ENCODE data around the gene ZNHIT3.
A peak's percentile ranks its signal among the peaks of the same experiment; 100 is the strongest.

Gene ZNHIT3

DNA sequence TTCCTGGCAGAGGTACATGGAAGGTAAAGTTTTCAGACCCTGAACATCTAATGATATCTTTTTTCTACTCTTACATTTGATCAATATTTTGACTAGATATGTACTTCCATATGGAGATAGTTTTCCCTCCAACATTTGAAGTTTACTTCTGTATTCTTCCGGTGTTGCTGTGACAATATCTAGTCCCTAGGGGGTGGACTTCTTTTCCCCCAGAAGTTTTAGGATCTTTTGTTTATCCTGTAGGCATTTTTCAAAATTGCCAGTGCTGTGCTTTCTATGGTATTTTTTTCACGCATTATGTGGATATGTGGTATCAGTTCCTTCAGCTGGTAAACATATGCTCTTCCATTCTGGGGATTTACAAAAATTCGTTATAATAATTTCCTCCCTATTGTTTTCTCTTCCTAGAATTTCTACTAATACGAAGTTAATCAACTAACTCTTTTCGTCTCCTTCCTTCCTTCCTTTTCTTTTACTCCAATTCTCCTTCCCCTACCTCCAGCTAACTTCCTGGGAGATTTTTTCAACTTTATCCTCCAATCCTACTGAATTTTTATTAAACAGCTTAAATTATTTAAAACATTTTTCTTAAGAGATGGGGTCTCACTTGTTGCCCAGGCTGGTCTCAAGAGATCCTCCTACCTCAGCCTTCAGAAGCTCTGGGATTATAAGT is 26.1 kb upstream of the ZNHIT3 start:
- Histone ChIP-seq H3K27me3 (ENCODE audit: insufficient read depth, low read depth, severe bottlenecking) (no peaks in the 10 kb centered on the region), H3K27ac (no peak overlapping the region), H3K4me3 (ENCODE audit: low read depth, low read length) (no peak overlapping the region), H3K9me3 (ENCODE audit: severe bottlenecking) (no peaks in the 10 kb centered on the region), H3K36me3 (no peaks in the 10 kb centered on the region)
- no peak for DNase-seq
- TF ChIP-seq, protein P1, sequence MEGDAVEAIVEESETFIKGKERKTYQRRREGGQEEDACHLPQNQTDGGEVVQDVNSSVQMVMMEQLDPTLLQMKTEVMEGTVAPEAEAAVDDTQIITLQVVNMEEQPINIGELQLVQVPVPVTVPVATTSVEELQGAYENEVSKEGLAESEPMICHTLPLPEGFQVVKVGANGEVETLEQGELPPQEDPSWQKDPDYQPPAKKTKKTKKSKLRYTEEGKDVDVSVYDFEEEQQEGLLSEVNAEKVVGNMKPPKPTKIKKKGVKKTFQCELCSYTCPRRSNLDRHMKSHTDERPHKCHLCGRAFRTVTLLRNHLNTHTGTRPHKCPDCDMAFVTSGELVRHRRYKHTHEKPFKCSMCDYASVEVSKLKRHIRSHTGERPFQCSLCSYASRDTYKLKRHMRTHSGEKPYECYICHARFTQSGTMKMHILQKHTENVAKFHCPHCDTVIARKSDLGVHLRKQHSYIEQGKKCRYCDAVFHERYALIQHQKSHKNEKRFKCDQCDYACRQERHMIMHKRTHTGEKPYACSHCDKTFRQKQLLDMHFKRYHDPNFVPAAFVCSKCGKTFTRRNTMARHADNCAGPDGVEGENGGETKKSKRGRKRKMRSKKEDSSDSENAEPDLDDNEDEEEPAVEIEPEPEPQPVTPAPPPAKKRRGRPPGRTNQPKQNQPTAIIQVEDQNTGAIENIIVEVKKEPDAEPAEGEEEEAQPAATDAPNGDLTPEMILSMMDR (IDR thresholded peaks at IDR 0.05; ENCODE audit: low read depth, low read length) = no peak

DNA sequence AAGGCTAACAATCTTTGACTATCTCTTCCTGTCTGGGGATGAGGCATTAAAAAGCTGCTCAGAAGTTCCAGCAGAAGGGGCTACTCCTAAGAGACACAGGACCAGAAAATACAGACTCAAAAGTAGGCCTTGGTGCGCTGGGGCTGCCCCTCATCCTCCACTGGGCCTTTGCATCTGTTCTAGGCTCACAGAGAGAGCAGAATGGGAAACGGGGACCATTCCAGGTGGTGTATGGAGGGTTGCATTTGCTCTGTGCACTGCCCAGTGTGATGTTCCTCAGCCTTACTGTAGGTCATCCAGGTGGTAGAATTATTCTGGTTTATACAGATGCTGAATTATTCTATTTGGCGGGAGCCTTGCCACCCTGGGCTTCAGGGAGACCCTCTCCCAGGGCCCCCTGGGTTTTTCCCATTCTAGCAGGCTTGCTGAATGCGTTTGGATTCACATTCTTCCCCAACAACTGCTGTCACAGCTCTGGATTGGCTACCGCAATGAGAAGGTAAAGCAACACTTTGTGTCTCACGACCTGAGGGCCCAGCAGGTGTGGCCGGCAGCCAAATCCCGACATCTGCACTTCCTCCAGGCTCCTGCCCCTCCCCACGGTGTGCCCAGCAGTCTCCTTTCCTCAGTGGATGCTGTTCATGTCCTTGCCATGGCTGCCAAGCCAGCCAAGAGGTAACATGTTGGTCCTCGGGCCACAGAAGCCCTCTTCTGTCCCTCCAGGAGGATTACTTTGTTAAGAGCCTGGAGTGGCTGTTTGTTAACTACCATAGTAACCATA is 25.0 kb upstream of the ZNHIT3 start:
- DNase-seq = no peak
- TF ChIP-seq, protein P1 (IDR thresholded peaks at IDR 0.05; ENCODE audit: low read depth, low read length) = no peak

DNA sequence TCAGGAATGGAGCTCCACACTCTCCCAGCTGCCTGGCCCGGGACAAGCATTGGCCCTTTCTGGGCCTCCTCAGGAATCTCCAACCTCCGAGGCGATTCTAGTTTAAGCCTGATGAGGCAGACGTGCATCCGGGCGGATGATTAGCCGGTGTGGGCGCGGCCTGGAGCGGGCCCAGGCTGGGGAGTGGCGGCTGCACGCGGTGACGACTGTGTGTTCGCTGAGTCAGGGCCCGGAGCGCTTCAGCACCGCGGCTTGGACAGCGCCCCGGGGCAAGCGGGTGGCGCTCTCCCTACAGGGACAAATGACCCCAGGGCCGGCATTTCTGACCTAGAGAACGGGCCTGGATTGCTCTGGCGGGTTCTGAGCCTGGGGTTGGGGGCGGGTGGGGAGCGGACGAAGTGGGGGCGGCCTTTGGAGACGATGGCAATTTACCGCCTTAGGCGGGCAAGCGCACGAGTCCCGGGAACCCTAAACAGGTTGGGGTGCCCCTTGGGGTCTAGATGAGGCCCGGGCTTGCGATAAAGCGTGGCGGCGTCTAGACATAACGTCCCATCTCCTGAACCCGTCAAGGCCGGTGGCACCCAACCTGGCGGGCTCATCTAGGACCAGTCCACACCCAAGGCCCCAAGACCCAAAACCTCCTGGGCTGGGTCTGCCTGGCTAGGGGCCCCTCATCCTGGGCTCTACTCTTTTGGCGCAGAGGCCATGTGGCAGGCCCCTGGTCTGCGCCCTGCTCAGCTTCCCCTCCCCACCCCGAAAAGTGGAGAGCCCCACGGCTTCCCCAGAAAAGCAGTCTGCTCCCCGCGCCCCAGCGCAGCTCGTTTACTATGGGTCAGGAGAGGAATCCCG is 22.3 kb upstream of the ZNHIT3 start:
- Histone ChIP-seq H3K27me3 (ENCODE audit: insufficient read depth, low read depth, severe bottlenecking) (no peaks in the 10 kb centered on the region), H3K27ac (no peak overlapping the region), H3K4me3 (ENCODE audit: low read depth, low read length) (no peak overlapping the region), H3K36me3 (no peaks in the 10 kb centered on the region), H3K9me3 (ENCODE audit: severe bottlenecking) (no peaks in the 10 kb centered on the region)
- DNase-seq = no peak
- TF ChIP-seq, protein P1 (IDR thresholded peaks at IDR 0.05; ENCODE audit: low read depth, low read length) = no peak

More for the DNA sequence above, 25.0 kb upstream of the ZNHIT3 start:
- Histone ChIP-seq H3K9me3 (ENCODE audit: severe bottlenecking) (no peaks in the 10 kb centered on the region), H3K27ac (no peak overlapping the region), H3K4me3 (ENCODE audit: low read depth, low read length) (no peak overlapping the region), H3K27me3 (ENCODE audit: insufficient read depth, low read depth, severe bottlenecking) (no peaks in the 10 kb centered on the region), H3K36me3 (no peaks in the 10 kb centered on the region)

DNA sequence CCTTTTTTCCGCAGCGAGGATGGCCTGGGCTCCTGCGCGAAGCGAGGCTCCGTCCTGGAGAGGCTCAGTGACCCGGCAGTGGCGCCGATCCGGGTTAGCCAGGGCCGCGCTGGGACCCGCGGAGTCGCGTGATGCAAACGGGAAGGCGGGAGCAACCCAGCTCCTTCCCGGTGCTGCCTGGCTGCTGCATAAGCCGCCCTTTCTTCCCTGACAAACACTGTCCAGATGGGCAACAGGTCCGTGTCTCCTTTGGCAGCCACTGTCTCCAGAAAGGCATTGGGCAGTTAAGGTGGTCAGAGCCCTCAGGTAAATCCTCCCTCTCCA is 21.8 kb upstream of the ZNHIT3 start:
- H3K4me3 ChIP-seq (ENCODE audit: low read depth, low read length) = no peak overlapping the region
- H3K36me3 ChIP-seq = no peaks in the 10 kb centered on the region
- no peak for DNase-seq
- TF ChIP-seq, protein P1 (IDR thresholded peaks at IDR 0.05; ENCODE audit: low read depth, low read length) = no peak
- no peak overlapping the region for H3K27ac ChIP-seq
- no peaks in the 10 kb centered on the region for H3K27me3 ChIP-seq (ENCODE audit: insufficient read depth, low read depth, severe bottlenecking)
- no peaks in the 10 kb centered on the region for H3K9me3 ChIP-seq (ENCODE audit: severe bottlenecking)

DNA sequence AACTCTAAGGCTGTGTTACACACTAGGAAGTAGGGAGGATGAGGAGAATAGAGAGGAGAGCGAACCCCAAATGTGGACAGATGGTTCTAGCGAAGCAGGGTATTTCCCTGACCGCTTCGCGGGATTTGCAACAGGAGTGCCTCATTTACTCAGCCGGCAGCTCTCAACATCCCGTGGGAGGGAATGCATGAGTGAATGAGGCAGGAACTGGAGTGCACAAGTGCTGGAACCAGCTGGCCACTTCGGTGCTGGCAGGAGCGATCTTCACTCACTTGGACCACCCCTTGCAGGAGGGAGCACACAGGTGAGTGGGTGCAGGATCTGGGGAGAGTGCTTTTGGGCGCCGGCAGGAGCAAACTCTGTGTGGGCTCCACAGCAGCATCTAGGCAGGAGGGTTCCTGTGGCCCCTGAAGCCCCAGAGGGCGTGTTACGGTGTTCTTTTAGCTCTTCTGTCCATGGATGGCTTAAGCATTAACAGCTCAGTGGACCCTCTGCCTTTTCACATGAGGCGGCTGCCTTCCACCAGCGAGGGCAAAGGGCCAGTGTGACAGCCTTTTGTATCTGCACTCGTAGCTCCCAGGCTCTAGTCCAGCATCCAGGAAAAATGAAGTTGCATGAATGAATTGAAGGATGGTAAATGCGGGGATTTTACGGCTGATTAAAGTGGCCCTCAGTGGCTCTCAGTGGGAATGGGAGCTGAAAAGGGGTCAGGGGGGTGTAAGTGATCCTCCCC is 17.4 kb upstream of the ZNHIT3 start:
- no peaks in the 10 kb centered on the region for H3K27me3 ChIP-seq (ENCODE audit: insufficient read depth, low read depth, severe bottlenecking)
- DNase-seq = peak; percentile 16
- no peaks in the 10 kb centered on the region for H3K9me3 ChIP-seq (ENCODE audit: severe bottlenecking)
- H3K27ac ChIP-seq = no peak overlapping the region
- no peak overlapping the region for H3K4me3 ChIP-seq (ENCODE audit: low read depth, low read length)
- TF ChIP-seq, protein P1 (IDR thresholded peaks at IDR 0.05; ENCODE audit: low read depth, low read length) = no peak
- no peaks in the 10 kb centered on the region for H3K36me3 ChIP-seq
